Upper lobe of right lung (tissue), 1 donor: Measurements from ENCODE around the gene BEND6. TPM values are rescaled to one million over a fixed set of nuclear protein-coding genes. Genes with fewer than 3 reads are reported as not detected.

Experiments used
- ATAC-seq: fragments of 200-7000 bp; cut with Tn5 transposase; one replicate; pipeline ENCODE4 v1.9.1; 2020; ENCODE audit warnings: mild to moderate bottlenecking, moderate library complexity
- DNase-seq: peaks from one replicate; pipeline ENCODE4 v3.0.0-alpha.2; 2020
- H3K27ac ChIP-seq: fragments of 200-600 bp; one replicate; pipeline ENCODE4 v1.8.0; 2022
- H3K27me3 ChIP-seq: fragments of 200-600 bp; one replicate; pipeline ENCODE4 v1.8.0; 2022; ENCODE audit warnings: mild to moderate bottlenecking
- H3K36me3 ChIP-seq: fragments of 200-600 bp; one replicate; pipeline ENCODE4 v1.8.0; 2022
- H3K4me1 ChIP-seq: fragments of 200-600 bp; one replicate; pipeline ENCODE4 v1.8.0; 2022
- H3K4me3 ChIP-seq: fragments of 200-600 bp; one replicate; pipeline ENCODE4 v1.8.0; 2022; ENCODE audit warnings: mild to moderate bottlenecking
- H3K9me3 ChIP-seq: fragments of 200-600 bp; one replicate; pipeline ENCODE4 v1.8.0; 2022
- CTCF ChIP-seq: fragments of 200-600 bp; IDR thresholded peaks from one replicate; pipeline ENCODE4 v1.8.0; 2022; ENCODE audit warnings: antibody characterized with exemption
- intact Hi-C: fragments of 100-400 bp; cut with DNase I; formaldehyde crosslinking; loops from one replicate; pipeline ENCODE4 v1.11.0; 2022
- total RNA-seq: library from RNA; stranded (reverse); fragmentation: NEBNext Ultra II Directional; extraction: Animal tissue kit (Norgen Biotek cat#: 25700); gene quantifications from one replicate; pipeline ENCODE4 v1.2.1, GENCODE V29; 2021
- donor health status: DM: no; HTN: yes; CAD: no; lungs with severe emphysema.

The BEND6 gene
- total RNA-seq, 1 donor from 2014 or later, result 1.2 TPM

GRCh38 chr6:56986611-56987010, 31.7 kb downstream of the BEND6 start:
- Histone ChIP-seq H3K27me3 (peaks cover 7% of the 10 kb centered on the region), H3K4me3 (no peak overlapping the region), H3K4me1 (no peaks in the 10 kb centered on the region), H3K9me3 (no peaks in the 10 kb centered on the region), H3K36me3 (no peaks in the 10 kb centered on the region), H3K27ac (no peak overlapping the region)
- no peak for DNase-seq
- intact Hi-C loops, result no loop called here
- no peak for TF ChIP-seq CTCF
- no peak for ATAC-seq

- Histone ChIP-seq H3K36me3 (no peaks in the 10 kb centered on the region), H3K9me3 (no peaks in the 10 kb centered on the region), H3K4me3 (no peak overlapping the region), H3K4me1 (no peaks in the 10 kb centered on the region), H3K27me3 (peaks cover 11% of the 10 kb centered on the region), H3K27ac (no peak overlapping the region)
- ATAC-seq (no peak), DNase-seq (no peak)
- TF ChIP-seq CTCF, result no peak
- intact Hi-C loops, result no loop called here
These were observed 33.2 kb downstream of the BEND6 start for GRCh38 chr6:56988145-56988544.

- H3K9me3 ChIP-seq, result no peaks in the 10 kb centered on the region
- H3K4me3 ChIP-seq, result no peak overlapping the region
- no peak overlapping the region for H3K27ac ChIP-seq
- intact Hi-C loops, result no loop called here
- ATAC-seq (no peak), DNase-seq (no peak)
- no peaks in the 10 kb centered on the region for H3K4me1 ChIP-seq
- TF ChIP-seq CTCF, result no peak
- no peaks in the 10 kb centered on the region for H3K36me3 ChIP-seq
- H3K27me3 ChIP-seq, result peaks cover 11% of the 10 kb centered on the region
These were observed 37.1 kb downstream of the BEND6 start for GRCh38 chr6:56992036-56992435.

- DNase-seq, result no peak
- peaks cover 11% of the 10 kb centered on the region for H3K27me3 ChIP-seq
- no peaks in the 10 kb centered on the region for H3K9me3 ChIP-seq
- H3K4me3 ChIP-seq, result no peak overlapping the region
- no peak for TF ChIP-seq CTCF
- intact Hi-C loops, result no loop called here
- ATAC-seq, result no peak
- H3K36me3 ChIP-seq, result no peaks in the 10 kb centered on the region
- no peaks in the 10 kb centered on the region for H3K4me1 ChIP-seq
- no peak overlapping the region for H3K27ac ChIP-seq
These were observed 37.8 kb downstream of the BEND6 start for GRCh38 chr6:56992703-56993102.

GRCh38 chr6:56995347-56995902, 40.5 kb downstream of the BEND6 start:
- H3K27ac ChIP-seq, result no peak overlapping the region
- no peaks in the 10 kb centered on the region for H3K9me3 ChIP-seq
- H3K4me3 ChIP-seq, result no peak overlapping the region
- TF ChIP-seq CTCF, result no peak
- ATAC-seq (no peak), DNase-seq (no peak)
- intact Hi-C loops, result no loop called here
- peaks cover 11% of the 10 kb centered on the region for H3K27me3 ChIP-seq
- H3K36me3 ChIP-seq, result no peaks in the 10 kb centered on the region
- no peaks in the 10 kb centered on the region for H3K4me1 ChIP-seq

GRCh38 chr6:56996401-56996800, 41.5 kb downstream of the BEND6 start:
- no peak for TF ChIP-seq CTCF
- DNase-seq (no peak), ATAC-seq (no peak)
- H3K4me1 ChIP-seq, result no peaks in the 10 kb centered on the region
- intact Hi-C loops, result no loop called here
- H3K27ac ChIP-seq, result no peak overlapping the region
- no peak overlapping the region for H3K4me3 ChIP-seq
- H3K9me3 ChIP-seq, result no peaks in the 10 kb centered on the region
- no peaks in the 10 kb centered on the region for H3K36me3 ChIP-seq
- H3K27me3 ChIP-seq, result peaks cover 6% of the 10 kb centered on the region
